Measurements from ENCODE around the gene TSPAN1. TPM values are rescaled to one million over a fixed set of nuclear protein-coding genes. Genes with fewer than 3 reads are reported as not detected.

Gene TSPAN1, protein sequence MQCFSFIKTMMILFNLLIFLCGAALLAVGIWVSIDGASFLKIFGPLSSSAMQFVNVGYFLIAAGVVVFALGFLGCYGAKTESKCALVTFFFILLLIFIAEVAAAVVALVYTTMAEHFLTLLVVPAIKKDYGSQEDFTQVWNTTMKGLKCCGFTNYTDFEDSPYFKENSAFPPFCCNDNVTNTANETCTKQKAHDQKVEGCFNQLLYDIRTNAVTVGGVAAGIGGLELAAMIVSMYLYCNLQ
- 10 to 100 TPM; 51.5 to 97.3 (median 53.7) TPM for polyA plus RNA-seq (ENCODE audit: insufficient read length in 3 of 3)
- long read RNA-seq, donor 1, partial matches to known transcripts = 21 of 22 reads
- long read RNA-seq, donor 1, other reads (novel, unspliced or antisense) = 0 of 22 reads
- long read RNA-seq, donor 2, partial matches to known transcripts = 13 of 15 reads
- long read RNA-seq, donor 2, other reads (novel, unspliced or antisense) = 0 of 15 reads
- long read RNA-seq, donor 3, partial matches to known transcripts = 42 of 44 reads
- long read RNA-seq, donor 3, other reads (novel, unspliced or antisense) = 0 of 44 reads
- long read RNA-seq, donor 4, partial matches to known transcripts = 23 of 24 reads
- long read RNA-seq, donor 4, other reads (novel, unspliced or antisense) = 0 of 24 reads
- long read RNA-seq, donor 5 = 0 reads
- long read RNA-seq, donor 6, partial matches to known transcripts = 29 of 31 reads
- long read RNA-seq, donor 6, other reads (novel, unspliced or antisense) = 0 of 31 reads
- long read RNA-seq, donor 7, partial matches to known transcripts = 19 of 19 reads
- long read RNA-seq, donor 7, other reads (novel, unspliced or antisense) = 0 of 19 reads
- long read RNA-seq, donor 8, transcript TSPAN1-204 (3 exons, 590 nt) = major isoform, 5 of 75 reads
- long read RNA-seq, donor 8, partial matches to known transcripts = 70 of 75 reads
- long read RNA-seq, donor 8, other reads (novel, unspliced or antisense) = 0 of 75 reads
- long read RNA-seq, donor 9, partial matches to known transcripts = 28 of 28 reads
- long read RNA-seq, donor 9, other reads (novel, unspliced or antisense) = 0 of 28 reads
- long read RNA-seq, donor 10, partial matches to known transcripts = 47 of 53 reads
- long read RNA-seq, donor 10, other reads (novel, unspliced or antisense) = 6 of 53 reads
- long read RNA-seq, donor 11, partial matches to known transcripts = 28 of 41 reads
- long read RNA-seq, donor 11, other reads (novel, unspliced or antisense) = 12 of 41 reads
- long read RNA-seq, donor 12, partial matches to known transcripts = 5 of 5 reads
- long read RNA-seq, donor 12, other reads (novel, unspliced or antisense) = 0 of 5 reads
- long read RNA-seq, donor 13, partial matches to known transcripts = 37 of 46 reads
- long read RNA-seq, donor 13, other reads (novel, unspliced or antisense) = 9 of 46 reads
- long read RNA-seq, donor 14, partial matches to known transcripts = 22 of 23 reads
- long read RNA-seq, donor 14, other reads (novel, unspliced or antisense) = 0 of 23 reads
- long read RNA-seq, donor 15, partial matches to known transcripts = 11 of 11 reads
- long read RNA-seq, donor 15, other reads (novel, unspliced or antisense) = 0 of 11 reads
- long read RNA-seq, donor 16, partial matches to known transcripts = 59 of 61 reads
- long read RNA-seq, donor 16, other reads (novel, unspliced or antisense) = 0 of 61 reads

DNA sequence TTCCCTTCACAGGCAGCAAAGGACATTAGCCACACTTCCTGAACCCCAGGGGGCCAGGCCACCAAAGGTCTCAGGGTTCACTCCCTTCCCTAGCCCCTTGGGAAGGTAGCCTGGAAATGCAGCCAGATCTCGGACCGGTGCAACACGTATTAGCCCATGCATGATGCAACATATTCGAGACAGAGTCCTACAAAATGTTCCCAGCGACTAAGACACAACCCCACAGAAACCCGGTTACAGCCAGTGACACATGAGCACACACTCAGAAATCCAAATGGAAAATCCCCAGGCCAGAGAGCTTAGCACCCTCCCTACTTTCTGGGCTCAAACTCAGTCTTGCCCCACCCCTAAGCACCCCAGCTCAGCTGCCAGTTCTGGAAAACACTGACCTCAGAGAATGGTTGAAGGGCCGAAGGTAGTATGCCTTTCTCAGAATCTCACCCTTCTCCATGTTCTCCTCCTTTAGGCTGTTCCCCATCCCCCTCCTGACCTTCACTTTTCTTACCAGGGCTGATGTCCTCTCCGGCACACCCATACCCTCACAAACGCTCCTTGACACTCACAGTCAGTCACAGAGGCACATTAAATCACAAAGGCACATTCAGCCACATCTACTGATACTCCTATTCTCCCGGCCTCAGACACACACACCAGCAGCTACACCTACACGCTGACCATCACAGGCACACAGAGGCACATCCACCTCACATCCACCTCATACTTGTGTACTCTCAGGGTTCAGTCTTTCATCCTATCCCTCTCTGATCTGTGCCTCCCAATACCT is at the start of gene TSPAN1:
TSPAN1 (plus strand) TSS at position 640 of the 784 bp plus-strand sequence. CDS start 6,021 bp downstream, outside the sequence.
- no peak for DNase-seq (ENCODE audit: extremely low read depth in 1 of 11, low read depth in 9 of 11, low spot score in 4 of 11)

DNA sequence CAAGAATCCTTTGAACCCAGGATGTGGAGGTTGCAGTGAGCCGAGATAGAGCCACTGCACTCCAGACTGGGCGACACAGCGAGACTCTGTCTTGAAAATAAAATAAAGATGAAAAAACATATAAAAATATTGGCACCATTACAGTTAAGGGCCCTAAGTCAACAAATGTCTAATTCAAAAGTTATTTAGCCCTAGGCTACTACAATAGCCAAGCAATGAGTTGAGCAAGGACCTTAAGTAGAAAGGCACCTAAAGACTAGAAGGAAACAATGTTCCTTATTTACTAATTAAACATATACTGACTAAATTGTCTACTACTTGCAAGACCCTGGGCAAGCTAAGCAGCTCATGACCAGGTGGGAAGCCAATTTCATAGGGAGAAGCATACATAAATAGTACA is 46.5 kb upstream of the TSPAN1 start:
- no peak for DNase-seq (ENCODE audit: extremely low read depth in 1 of 11, low read depth in 9 of 11, low spot score in 4 of 11)

DNA sequence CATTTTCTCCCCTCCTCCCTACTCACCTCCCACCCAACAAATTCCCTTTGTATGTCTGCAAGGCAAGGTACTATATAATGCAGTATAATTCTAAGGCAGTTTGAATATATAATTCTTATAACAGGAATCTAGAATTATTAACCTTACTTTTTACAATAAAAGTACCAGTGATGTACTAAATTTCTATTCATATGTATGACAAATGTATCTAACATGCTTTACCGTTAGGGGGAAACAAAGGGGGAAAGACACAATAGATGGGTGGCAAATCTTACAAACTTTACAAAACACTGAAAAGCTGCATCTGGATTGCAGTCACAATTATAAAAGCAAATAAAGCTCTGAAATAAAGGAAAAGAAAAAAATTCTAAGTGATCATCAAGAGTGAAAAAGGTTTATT is 44.8 kb upstream of the TSPAN1 start:
- no peak for DNase-seq (ENCODE audit: extremely low read depth in 1 of 11, low read depth in 9 of 11, low spot score in 4 of 11)

DNA sequence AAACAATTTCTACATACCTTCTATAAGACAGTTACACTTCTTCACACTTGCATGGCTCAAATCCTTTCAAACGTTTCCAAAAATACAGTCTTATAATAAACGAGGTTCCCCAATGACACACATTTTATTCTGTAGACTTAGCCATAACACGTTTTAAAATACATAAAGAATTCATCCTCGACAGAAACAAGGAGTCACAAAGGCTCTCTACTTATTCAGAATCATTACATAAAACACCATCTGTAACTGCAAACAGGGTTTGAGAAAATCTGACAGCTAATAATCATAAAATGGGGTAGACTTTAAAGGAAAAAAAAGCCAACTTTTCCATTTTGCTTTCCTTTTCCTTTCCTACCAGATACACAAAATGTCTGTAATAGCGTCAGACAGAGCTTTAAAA is 44.3 kb upstream of the TSPAN1 start:
- peak in 1 of 11 donors; percentile 3 for DNase-seq (ENCODE audit: extremely low read depth in 1 of 11, low read depth in 9 of 11, low spot score in 4 of 11)

- peak in 1 of 11 donors; percentile 12 for DNase-seq (ENCODE audit: extremely low read depth in 1 of 11, low read depth in 9 of 11, low spot score in 4 of 11)
These were observed 43.8 kb upstream of the TSPAN1 start for GRCh38 chr1:46131093-46131492.

DNA sequence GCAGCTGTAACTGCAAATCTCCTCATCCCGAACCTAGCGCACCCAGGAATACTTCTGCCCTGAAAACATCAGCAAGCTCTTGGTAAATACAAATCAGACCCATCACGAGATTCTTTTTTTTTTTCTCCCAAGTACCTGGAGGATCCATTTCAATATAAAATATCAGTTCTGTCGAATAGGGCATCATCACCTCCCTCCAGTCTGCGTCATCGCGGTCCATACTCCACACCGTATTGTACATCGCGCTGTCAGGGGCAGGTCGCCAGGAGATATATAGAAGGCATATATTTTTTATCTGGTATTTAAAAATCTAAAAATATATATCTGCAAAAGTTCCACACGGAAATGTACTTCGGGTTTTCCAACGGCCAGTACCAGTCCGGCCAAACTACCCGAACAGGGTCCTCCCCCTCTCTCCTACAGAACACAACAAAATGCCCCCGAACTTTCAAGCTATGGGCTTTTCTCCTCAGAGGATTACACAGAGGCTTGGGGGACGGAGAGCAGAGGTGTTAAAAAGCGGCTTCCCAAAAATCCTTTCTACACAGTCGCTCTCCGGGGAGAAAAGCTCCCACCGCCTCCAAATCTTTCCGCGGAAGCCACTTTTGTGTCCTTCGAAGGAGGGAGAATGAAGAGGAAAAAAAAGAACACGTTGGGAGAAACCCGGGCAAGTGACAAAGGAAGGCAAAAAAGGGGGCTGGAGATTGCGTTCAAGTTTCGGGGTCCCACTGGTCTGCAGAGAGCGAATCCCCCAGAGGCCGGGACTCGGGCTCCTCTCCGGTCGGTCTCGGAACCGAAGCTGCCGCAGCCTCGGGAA is 43.0 kb upstream of the TSPAN1 start:
- DNase-seq (ENCODE audit: extremely low read depth in 1 of 11, low read depth in 9 of 11, low spot score in 4 of 11) = peak in 5 of 11 donors; percentile 21 to 51 (median 35)

DNA sequence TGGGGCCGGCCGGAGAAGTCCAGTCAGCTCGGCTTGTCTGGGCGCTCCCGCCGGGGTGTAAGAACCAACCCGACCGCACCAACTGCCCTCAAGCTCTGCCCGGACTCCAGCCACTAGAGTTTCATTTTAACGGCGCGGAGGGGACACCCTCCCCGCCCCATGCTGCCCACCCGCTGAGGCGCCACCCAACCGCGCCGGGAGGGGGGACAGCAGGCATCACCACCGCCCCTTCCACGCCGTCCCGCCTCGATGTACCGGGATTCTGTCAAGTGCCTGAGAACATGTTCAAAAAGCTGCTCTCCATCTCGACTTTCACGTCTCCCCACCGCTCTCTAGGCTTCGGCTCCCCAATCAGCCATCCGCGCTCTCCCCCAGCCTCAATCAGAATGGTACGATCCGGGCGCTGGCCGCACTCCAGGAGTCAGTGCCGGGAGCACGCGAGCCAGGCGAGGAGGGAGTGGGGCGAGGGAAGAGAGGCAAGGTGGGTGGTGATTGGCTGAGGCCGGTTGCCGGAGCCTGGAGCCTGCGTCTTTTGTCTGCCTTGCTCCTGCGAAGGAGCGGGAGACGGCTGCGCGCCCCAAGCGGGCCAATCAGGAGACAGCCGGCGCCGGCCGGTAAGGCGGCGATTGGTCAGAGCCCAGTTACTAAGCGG is 42.2 kb upstream of the TSPAN1 start, which contains the start of gene PIK3R3:
PIK3R3 (minus strand) TSS at position 101 of the 652 bp plus-strand sequence. CDS start 677 bp downstream, outside the sequence.
- DNase-seq (ENCODE audit: extremely low read depth in 1 of 11, low read depth in 9 of 11, low spot score in 4 of 11) = peak; percentile 95 to 98 (median 97)

GRCh38 chr1:46133181-46133658 is 41.7 kb upstream of the TSPAN1 start:
- DNase-seq (ENCODE audit: extremely low read depth in 1 of 11, low read depth in 9 of 11, low spot score in 4 of 11) = no peak

DNA sequence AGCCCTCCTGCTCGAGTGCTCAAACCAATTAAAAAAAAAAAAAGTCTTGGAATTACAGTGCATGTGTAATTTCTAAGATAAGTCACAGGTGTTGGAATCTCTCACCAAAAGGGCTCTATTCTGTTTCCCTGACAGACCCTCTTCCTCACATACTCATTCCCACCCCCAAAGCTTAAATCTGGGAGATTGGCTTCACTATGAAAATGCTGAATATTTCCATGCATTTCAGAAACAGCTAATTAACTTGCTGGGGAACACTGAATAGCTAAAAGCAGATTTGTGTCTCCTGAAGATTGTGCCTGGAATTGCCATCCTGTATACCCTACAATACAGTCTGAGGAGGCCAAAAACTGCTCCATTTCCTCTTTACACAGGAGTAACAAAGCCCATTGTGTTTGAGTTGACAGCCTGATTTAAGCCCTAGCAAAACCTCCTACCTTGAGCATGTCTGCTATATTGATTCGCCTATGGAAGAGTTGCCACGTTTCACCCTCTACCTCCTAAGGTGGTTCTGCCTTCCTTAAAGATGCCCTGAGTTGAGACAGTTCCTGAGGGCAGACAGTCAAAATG is 41.0 kb upstream of the TSPAN1 start:
- no peak for DNase-seq (ENCODE audit: extremely low read depth in 1 of 11, low read depth in 9 of 11, low spot score in 4 of 11)

- DNase-seq (ENCODE audit: extremely low read depth in 1 of 11, low read depth in 9 of 11, low spot score in 4 of 11) = no peak
These were observed 40.1 kb upstream of the TSPAN1 start for GRCh38 chr1:46134660-46135331.

DNA sequence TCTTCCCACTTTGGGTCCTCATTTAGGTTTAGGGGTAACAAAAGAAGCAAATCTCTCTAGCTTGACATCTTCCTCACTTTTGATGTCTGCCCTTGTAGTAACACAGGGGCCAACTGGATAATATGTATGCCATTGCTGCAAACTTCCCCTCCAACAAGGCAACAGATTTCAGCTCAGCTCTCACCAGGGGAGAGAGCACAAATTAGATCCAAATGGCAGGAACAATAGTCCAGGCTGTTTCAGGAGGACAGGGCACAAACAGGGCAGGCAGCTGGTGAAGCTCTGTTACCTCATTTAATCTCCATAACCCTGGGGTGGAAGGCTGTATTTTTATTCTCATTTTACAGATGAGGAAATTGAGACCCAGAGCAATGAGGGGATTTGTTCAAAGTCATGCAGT is 38.2 kb upstream of the TSPAN1 start:
- DNase-seq (ENCODE audit: extremely low read depth in 1 of 11, low read depth in 9 of 11, low spot score in 4 of 11) = no peak

- DNase-seq (ENCODE audit: extremely low read depth in 1 of 11, low read depth in 9 of 11, low spot score in 4 of 11) = peak in 2 of 11 donors; percentile 9 to 23
These were observed 37.0 kb upstream of the TSPAN1 start for GRCh38 chr1:46137916-46138315.

- DNase-seq (ENCODE audit: extremely low read depth in 1 of 11, low read depth in 9 of 11, low spot score in 4 of 11) = no peak
These were observed 26.6 kb upstream of the TSPAN1 start for GRCh38 chr1:46148318-46148717.

- DNase-seq (ENCODE audit: extremely low read depth in 1 of 11, low read depth in 9 of 11, low spot score in 4 of 11) = no peak
These were observed 24.8 kb upstream of the TSPAN1 start for GRCh38 chr1:46150085-46150484.

DNA sequence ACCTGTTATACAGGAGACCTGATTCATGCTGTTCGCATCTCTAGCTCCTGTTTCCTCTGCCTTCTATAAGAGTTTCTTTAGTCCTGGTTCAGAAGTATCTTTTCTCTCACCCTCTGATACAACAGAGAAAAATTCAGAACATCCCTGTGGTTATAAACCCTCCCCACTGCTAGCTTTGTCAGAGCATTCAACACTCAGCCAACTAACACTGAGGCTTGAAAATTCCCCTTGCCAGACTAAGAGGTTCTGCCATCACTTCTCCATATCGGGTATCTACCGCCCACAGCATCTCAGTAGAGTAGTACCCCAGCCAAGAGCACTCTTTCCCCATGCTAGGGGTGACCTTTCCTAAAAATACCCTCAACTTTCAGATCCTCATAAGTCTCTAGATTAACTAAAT is 22.9 kb upstream of the TSPAN1 start:
- DNase-seq (ENCODE audit: extremely low read depth in 1 of 11, low read depth in 9 of 11, low spot score in 4 of 11) = no peak
